RWPE1 (cell line): ENCODE results near the gene GPR137B.

ENCODE experiments used
- CTCF ChIA-PET: fragments of 350-600 bp; sonication (Branson Sonifier 250); formaldehyde crosslinking; extraction: SDS; loops from one replicate; lab custom pipeline; 2021; lab: Yijun Ruan, JAX
- POLR2A ChIA-PET: fragments of 400-600 bp; formaldehyde crosslinking; extraction: SDS; loops from one replicate; lab custom pipeline; 2020; ENCODE audit warnings: antibody characterized with exemption; ENCODE audit not compliant: low non-redundant PET; lab: Yijun Ruan, JAX
- DNase-seq: peaks from one replicate; pipeline ENCODE4 v3.0.0; 2012; ENCODE audit warnings: low spot score
- H3K27ac ChIP-seq: fragments of 450-650 bp; 2 replicates; pipeline ENCODE4 v1.5.1; 2017
- CTCF ChIP-seq: fragments of 450-650 bp; conservative IDR thresholded peaks from 2 replicates; pipeline ENCODE4 v1.5.1; 2017; ENCODE audit warnings: low read depth, mild to moderate bottlenecking

Gene GPR137B

GRCh38 chr1:236132420-236133046 lies 9.8 kb upstream of the GPR137B start:
- no peak overlapping the region for H3K27ac ChIP-seq
- POLR2A ChIA-PET: no interaction called here
- CTCF ChIA-PET: interaction anchor here (0.6 kb wide), 1 partner anchor 15 kb away, joined by 3 read pairs; no protein-coding TSS in a partner anchor
- DNase-seq: no peak
- TF ChIP-seq CTCF: no peak

- ChIA-PET POLR2A (no interaction called here), CTCF (no interaction called here)
- no peak overlapping the region for H3K27ac ChIP-seq
- TF ChIP-seq CTCF: no peak
- DNase-seq: no peak
Observed at GRCh38 chr1:236133339-236133738, 9.0 kb upstream of the GPR137B start.

DNA sequence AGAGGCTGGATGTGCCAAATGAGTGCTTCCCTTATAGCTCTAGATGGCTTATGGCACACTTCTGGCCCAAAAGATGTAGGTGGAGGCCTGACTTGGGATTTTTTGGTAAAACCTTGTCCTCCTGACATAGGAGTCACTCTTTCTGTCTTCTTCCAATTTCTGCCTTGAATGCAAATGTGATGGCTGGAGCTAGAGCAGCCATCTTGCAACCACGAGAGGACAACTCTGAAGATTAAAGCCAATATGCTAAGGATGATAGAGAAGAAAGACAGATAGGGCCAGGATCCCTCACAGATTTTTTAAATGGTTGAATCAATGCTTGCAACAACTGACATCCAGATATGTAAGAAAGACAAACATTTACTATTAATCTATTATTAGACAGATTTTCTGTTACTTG lies 8.5 kb upstream of the GPR137B start:
- ChIA-PET CTCF (no interaction called here), POLR2A (no interaction called here)
- no peak overlapping the region for H3K27ac ChIP-seq
- no peak for TF ChIP-seq CTCF
- no peak for DNase-seq

GRCh38 chr1:236137285-236137852 lies 5.0 kb upstream of the GPR137B start:
- H3K27ac ChIP-seq: no peak overlapping the region
- no peak for TF ChIP-seq CTCF
- POLR2A ChIA-PET: no interaction called here
- no peak for DNase-seq
- CTCF ChIA-PET: interaction anchor here (0.6 kb wide), 1 partner anchor 36 kb away, joined by 3 read pairs; no protein-coding TSS in a partner anchor

GRCh38 chr1:236139495-236139894 lies 2.8 kb upstream of the GPR137B start:
- CTCF ChIA-PET: interaction anchor here (0.6 kb wide), 1 partner anchor 364 kb away, joined by 3 read pairs; no protein-coding TSS in a partner anchor
- POLR2A ChIA-PET: no interaction called here

More at GRCh38 chr1:236139495-236139894, 2.8 kb upstream of the GPR137B start:
- TF ChIP-seq CTCF: no peak
- no peak for DNase-seq
- H3K27ac ChIP-seq: no peak overlapping the region
